Measurements from ENCODE around the gene ARF5. TPM values are rescaled to one million over a fixed set of nuclear protein-coding genes. Genes with fewer than 3 reads are reported as not detected.
"Not testable (repeated sequence)": the region's sequence is repeated elsewhere in the genome, so short reads cannot be mapped to it uniquely, and the experiment has no call there.

The ARF5 gene
- total RNA-seq, 1 donor from 2014 or later: 355 TPM

DNA sequence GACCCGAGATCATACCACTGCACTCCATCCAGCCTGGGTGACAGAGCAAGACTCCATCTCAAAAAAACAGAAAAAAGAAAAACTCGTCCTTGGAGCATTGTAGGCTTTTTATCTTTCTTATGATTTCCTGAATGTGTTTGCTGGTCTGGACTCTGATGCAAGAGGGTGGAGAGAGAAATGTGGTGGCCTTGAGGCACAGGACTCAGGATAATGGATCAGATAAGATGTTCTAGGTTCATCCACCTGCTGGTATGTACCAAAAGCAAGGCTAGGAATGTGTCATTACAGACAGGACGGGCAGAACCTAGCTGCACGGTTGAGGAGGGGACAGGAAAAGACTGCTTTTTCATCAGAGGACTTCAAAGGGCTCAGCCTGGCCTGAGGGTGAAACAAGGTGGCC is 36.3 kb upstream of the ARF5 start:
- DNase-seq (ENCODE audit: low read depth): no peak
- Histone ChIP-seq H3K36me3 (ENCODE audit: control insufficient read depth, insufficient read depth, low read length) (no peaks in the 10 kb centered on the region), H3K27me3 (ENCODE audit: control insufficient read depth, insufficient read depth, low read length) (no peaks in the 10 kb centered on the region), H3K4me3 (ENCODE audit: low read depth, low read length) (no peak overlapping the region)
- TF ChIP-seq, protein P1, sequence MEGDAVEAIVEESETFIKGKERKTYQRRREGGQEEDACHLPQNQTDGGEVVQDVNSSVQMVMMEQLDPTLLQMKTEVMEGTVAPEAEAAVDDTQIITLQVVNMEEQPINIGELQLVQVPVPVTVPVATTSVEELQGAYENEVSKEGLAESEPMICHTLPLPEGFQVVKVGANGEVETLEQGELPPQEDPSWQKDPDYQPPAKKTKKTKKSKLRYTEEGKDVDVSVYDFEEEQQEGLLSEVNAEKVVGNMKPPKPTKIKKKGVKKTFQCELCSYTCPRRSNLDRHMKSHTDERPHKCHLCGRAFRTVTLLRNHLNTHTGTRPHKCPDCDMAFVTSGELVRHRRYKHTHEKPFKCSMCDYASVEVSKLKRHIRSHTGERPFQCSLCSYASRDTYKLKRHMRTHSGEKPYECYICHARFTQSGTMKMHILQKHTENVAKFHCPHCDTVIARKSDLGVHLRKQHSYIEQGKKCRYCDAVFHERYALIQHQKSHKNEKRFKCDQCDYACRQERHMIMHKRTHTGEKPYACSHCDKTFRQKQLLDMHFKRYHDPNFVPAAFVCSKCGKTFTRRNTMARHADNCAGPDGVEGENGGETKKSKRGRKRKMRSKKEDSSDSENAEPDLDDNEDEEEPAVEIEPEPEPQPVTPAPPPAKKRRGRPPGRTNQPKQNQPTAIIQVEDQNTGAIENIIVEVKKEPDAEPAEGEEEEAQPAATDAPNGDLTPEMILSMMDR (IDR thresholded peaks at IDR 0.05; ENCODE audit: insufficient read depth, low read length, poor library complexity, severe bottlenecking): no peak

DNA sequence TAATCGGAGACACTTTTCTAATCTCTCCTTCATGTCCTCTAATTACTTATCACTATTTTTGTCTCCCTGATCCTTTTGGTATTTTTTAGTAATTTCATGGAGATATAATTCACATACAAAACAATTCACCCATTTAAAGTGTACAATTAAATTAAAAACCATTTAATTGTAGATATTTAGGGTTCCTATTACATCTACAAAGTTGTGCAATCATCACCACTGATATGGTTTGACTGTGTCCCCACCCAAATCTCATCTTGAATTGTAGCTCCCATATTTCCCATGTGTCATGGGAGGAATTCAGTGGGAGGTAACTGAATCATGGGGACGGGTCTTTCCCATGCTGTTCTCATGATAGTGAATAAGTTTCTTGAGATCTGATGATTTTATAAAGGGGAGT is 31.8 kb upstream of the ARF5 start:
- TF ChIP-seq, protein P1 (IDR thresholded peaks at IDR 0.05; ENCODE audit: insufficient read depth, low read length, poor library complexity, severe bottlenecking): no peak
- Histone ChIP-seq H3K36me3 (ENCODE audit: control insufficient read depth, insufficient read depth, low read length) (no peaks in the 10 kb centered on the region), H3K27me3 (ENCODE audit: control insufficient read depth, insufficient read depth, low read length) (no peaks in the 10 kb centered on the region), H3K4me3 (ENCODE audit: low read depth, low read length) (no peak overlapping the region)
- no peak for DNase-seq (ENCODE audit: low read depth)

DNA sequence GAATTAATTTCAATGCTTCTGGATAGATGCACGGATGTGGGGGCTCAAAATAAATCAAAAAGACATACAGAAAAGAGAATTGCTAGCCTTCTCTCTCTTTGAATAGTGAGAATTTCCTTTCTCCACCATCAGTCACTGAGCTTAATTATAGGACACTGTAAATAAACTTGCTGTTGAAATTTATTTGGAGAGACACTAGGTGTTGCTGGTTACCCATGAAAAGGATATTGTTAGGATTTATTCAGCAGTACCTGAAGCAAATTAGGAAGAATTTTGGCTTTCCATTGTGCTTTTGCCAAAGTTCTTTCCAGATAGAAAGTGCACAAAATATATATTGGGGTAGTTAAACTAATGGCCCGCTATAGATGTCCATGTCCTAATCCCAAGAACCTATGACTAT is 30.4 kb upstream of the ARF5 start:
- Histone ChIP-seq H3K36me3 (ENCODE audit: control insufficient read depth, insufficient read depth, low read length) (no peaks in the 10 kb centered on the region), H3K27me3 (ENCODE audit: control insufficient read depth, insufficient read depth, low read length) (no peaks in the 10 kb centered on the region), H3K4me3 (ENCODE audit: low read depth, low read length) (no peak overlapping the region)
- no peak for DNase-seq (ENCODE audit: low read depth)
- TF ChIP-seq, protein P1 (IDR thresholded peaks at IDR 0.05; ENCODE audit: insufficient read depth, low read length, poor library complexity, severe bottlenecking): no peak

DNA sequence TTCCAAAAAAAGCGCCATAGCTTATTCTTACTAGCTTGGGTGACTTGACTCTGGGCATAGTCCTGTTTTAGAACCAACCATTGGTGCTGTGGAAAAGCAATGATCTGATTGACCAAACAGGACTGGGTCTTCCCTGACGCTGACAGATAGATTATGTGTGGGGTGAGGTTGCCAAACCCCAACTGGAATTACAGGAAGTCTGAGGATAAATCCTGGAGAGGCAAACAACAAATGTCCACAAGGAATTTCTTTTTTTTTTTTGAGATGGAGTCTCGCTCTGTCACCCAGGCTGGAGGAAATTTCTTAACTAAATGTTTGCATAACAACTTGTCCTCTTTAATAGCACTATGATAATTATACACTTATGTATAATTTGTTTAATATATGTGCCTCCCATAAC is 22.0 kb upstream of the ARF5 start:
- Histone ChIP-seq H3K27me3 (ENCODE audit: control insufficient read depth, insufficient read depth, low read length) (no peaks in the 10 kb centered on the region), H3K36me3 (ENCODE audit: control insufficient read depth, insufficient read depth, low read length) (no peaks in the 10 kb centered on the region), H3K4me3 (ENCODE audit: low read depth, low read length) (no peak overlapping the region)
- TF ChIP-seq, protein P1 (IDR thresholded peaks at IDR 0.05; ENCODE audit: insufficient read depth, low read length, poor library complexity, severe bottlenecking): no peak
- no peak for DNase-seq (ENCODE audit: low read depth)

DNA sequence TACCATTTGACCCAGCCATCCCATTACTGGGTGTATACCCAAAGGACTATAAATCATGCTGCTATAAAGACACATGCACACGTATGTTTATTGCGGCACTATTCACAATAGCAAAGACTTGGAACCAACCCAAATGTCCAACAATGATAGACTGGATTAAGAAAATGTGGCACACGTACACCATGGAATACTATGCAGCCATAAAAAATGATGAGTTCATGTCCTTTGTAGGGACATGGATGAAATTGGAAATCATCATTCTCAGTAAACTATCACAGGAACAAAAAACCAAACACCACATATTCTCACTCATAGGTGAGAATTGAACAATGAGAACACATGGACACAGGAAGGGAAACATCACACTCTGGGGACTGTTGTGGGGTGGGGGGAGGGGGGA is 20.2 kb upstream of the ARF5 start:
- not testable (repeated sequence) for H3K4me3 ChIP-seq (ENCODE audit: low read depth, low read length); H3K27me3 ChIP-seq (ENCODE audit: control insufficient read depth, insufficient read depth, low read length); DNase-seq (ENCODE audit: low read depth); H3K36me3 ChIP-seq (ENCODE audit: control insufficient read depth, insufficient read depth, low read length)

DNA sequence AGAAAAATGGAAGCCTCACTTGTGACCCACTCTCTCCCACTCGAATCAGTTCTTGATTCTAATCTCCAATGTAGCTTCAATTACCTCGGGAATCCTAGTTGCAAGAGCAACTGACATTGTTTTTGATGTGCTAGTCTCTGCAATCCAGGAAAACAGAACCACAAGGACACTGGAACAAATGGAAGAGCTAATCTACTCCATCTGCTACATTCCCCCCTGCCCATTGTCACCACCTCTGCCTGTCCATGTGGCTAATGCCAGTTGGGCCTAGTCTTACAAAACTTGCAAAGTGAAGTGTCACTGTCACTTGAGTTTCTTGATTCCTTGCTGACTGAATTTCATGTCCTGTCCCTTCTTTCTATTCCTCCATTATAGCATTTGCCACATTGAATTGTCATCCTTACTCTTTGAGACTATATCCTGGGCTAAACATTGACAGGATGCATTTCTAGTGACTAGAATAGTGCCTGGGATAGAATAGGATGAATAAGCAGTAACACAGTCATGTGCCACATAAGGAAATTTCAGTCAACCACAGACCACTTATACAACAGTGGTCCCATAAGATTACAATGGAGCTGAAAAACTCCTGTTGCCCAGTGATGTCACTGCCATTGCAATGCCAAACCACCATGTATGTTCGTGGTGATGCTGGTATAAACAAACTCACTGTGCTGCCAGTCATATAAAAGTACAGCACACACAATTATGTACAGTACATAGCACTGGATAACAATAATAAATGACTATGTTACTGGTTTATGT is 16.3 kb upstream of the ARF5 start:
- Histone ChIP-seq H3K36me3 (ENCODE audit: control insufficient read depth, insufficient read depth, low read length) (no peaks in the 10 kb centered on the region), H3K27me3 (ENCODE audit: control insufficient read depth, insufficient read depth, low read length) (no peaks in the 10 kb centered on the region), H3K4me3 (ENCODE audit: low read depth, low read length) (no peak overlapping the region)
- TF ChIP-seq, protein P1 (IDR thresholded peaks at IDR 0.05; ENCODE audit: insufficient read depth, low read length, poor library complexity, severe bottlenecking): no peak
- DNase-seq (ENCODE audit: low read depth): no peak

All from kidney epithelial cell (primary cell).